ENCODE results near the gene AJAP1. TPM values are rescaled to one million over a fixed set of nuclear protein-coding genes. Genes with fewer than 3 reads are reported as not detected.

AJAP1 gene
- total RNA-seq, 4 donors from 2014 or later: 0.19 to 0.65 (median 0.22) TPM; not detected in 1

- no peak for TF ChIP-seq CTCF (IDR thresholded peaks at IDR 0.05; ENCODE audit: low read depth)
Observed at GRCh38 chr1:4615138-4615470, 39.3 kb upstream of the AJAP1 start.

GRCh38 chr1:4615501-4615900 is 38.9 kb upstream of the AJAP1 start:
- no peak for TF ChIP-seq CTCF (IDR thresholded peaks at IDR 0.05; ENCODE audit: low read depth)

- TF ChIP-seq CTCF (IDR thresholded peaks at IDR 0.05; ENCODE audit: low read depth): no peak
Observed at GRCh38 chr1:4616831-4617465, 37.5 kb upstream of the AJAP1 start.

GRCh38 chr1:4617506-4617905 is 36.9 kb upstream of the AJAP1 start:
- no peak for TF ChIP-seq CTCF (IDR thresholded peaks at IDR 0.05; ENCODE audit: low read depth)

GRCh38 chr1:4621646-4622045 is 32.8 kb upstream of the AJAP1 start:
- TF ChIP-seq CTCF (IDR thresholded peaks at IDR 0.05; ENCODE audit: low read depth): no peak

GRCh38 chr1:4622821-4623220 is 31.6 kb upstream of the AJAP1 start:
- no peak for TF ChIP-seq CTCF (IDR thresholded peaks at IDR 0.05; ENCODE audit: low read depth)

GRCh38 chr1:4624141-4624715 is 30.2 kb upstream of the AJAP1 start:
- no peak for TF ChIP-seq CTCF (IDR thresholded peaks at IDR 0.05; ENCODE audit: low read depth)
